BJ (cell line): ENCODE data around the gene CALD1. TPM values are rescaled to one million over a fixed set of nuclear protein-coding genes. Genes with fewer than 3 reads are reported as not detected.

Source experiments
- CTCF ChIA-PET: fragments of 350-600 bp; formaldehyde crosslinking; extraction: SDS; loops from one replicate; lab custom pipeline; 2021; ENCODE audit warnings: antibody characterized with exemption, inconsistent platforms; lab: Yijun Ruan, JAX
- POLR2A ChIA-PET: fragments of 300-600 bp; sonication (Branson Sonifier 250); formaldehyde crosslinking; extraction: SDS; loops from one replicate; lab custom pipeline; 2021; ENCODE audit warnings: antibody characterized with exemption; lab: Charles Lee
- DNase-seq: peaks from one replicate; pipeline ENCODE4 v3.0.0-alpha.2; 2011; ENCODE audit warnings: low read depth
- H3K27me3 ChIP-seq: 2 replicates; pipeline ENCODE4 v1.6.0; 2011; ENCODE audit warnings: low read length; ENCODE audit not compliant: control insufficient read depth, insufficient read depth
- H3K36me3 ChIP-seq: 2 replicates; pipeline ENCODE4 v1.5.1; 2011; ENCODE audit warnings: low read length; ENCODE audit not compliant: control insufficient read depth, insufficient read depth
- H3K4me3 ChIP-seq: 2 replicates; pipeline ENCODE4 v1.5.1; 2011; ENCODE audit warnings: low read depth, mild to moderate bottlenecking, control low read depth, low read length
- polyA plus RNA-seq: library from polyadenylated mRNA; depleted of rRNA; stranded (reverse); fragments of >200 nt; gene quantifications from 2 replicates; pipeline ENCODE4 v1.2.3, GENCODE V29; 2011
- TF ChIP-seq, protein P1 (sequence below): IDR thresholded peaks from 2 replicates; pipeline ENCODE4 v1.5.1; 2011; ENCODE audit warnings: low read depth, mild to moderate bottlenecking, control low read depth, inconsistent platforms, low read length, moderate library complexity; ENCODE audit not compliant: insufficient read depth

The CALD1 gene
- polyA plus RNA-seq, 1 experiment, result 1,629 TPM

DNA sequence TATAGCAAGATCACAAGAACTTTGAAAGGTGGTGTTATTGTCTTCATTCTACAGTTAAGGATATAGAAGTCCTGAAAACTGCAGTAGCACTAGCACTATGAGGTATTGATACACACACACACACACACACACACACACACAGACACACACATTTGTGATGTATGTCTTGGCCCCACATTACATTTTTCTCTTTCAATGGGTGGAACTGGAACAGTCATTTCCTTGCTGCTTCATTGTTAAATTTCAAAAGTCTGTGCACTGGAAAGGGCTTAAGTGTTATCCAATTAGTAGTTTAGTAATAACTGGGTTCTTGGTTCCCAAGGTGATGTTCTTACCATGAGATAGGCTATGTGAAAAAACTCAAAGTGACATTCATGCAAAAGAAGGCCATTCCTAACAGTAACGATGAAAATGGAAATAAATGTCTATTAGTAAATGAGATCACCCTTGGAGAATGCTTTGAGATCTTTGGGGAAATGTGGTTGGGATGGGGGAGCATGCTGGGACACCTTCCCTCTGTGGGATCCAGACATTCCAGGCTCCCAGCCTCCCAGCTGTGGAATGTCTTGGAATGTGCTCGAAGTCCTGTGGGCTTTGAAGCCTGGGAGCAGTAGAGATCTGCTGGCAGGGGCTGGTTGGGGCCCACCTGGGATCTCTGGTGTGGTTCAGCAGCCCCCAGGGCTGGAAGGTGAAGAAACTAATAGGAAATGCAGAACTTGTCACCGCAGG is 37.4 kb upstream of the CALD1 start:
- no peak overlapping the region for H3K4me3 ChIP-seq
- CTCF ChIA-PET, result interaction anchor here (0.7 to 2.0 kb wide), 5 partner anchors 13 to 245 kb away, joined by 3 to 9 read pairs (median 3); partner anchors contain the start of gene AGBL3
- POLR2A ChIA-PET, result interaction anchor here (1.0 to 1.5 kb wide), 4 partner anchors 37 to 49 kb away, joined by 3 to 9 read pairs (median 7); partner anchors contain the start of gene CALD1
- H3K27me3 ChIP-seq, result no peaks in the 10 kb centered on the region
- DNase-seq, result peak; percentile 77
- TF ChIP-seq, protein P1, sequence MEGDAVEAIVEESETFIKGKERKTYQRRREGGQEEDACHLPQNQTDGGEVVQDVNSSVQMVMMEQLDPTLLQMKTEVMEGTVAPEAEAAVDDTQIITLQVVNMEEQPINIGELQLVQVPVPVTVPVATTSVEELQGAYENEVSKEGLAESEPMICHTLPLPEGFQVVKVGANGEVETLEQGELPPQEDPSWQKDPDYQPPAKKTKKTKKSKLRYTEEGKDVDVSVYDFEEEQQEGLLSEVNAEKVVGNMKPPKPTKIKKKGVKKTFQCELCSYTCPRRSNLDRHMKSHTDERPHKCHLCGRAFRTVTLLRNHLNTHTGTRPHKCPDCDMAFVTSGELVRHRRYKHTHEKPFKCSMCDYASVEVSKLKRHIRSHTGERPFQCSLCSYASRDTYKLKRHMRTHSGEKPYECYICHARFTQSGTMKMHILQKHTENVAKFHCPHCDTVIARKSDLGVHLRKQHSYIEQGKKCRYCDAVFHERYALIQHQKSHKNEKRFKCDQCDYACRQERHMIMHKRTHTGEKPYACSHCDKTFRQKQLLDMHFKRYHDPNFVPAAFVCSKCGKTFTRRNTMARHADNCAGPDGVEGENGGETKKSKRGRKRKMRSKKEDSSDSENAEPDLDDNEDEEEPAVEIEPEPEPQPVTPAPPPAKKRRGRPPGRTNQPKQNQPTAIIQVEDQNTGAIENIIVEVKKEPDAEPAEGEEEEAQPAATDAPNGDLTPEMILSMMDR, result no peak
- no peaks in the 10 kb centered on the region for H3K36me3 ChIP-seq

DNA sequence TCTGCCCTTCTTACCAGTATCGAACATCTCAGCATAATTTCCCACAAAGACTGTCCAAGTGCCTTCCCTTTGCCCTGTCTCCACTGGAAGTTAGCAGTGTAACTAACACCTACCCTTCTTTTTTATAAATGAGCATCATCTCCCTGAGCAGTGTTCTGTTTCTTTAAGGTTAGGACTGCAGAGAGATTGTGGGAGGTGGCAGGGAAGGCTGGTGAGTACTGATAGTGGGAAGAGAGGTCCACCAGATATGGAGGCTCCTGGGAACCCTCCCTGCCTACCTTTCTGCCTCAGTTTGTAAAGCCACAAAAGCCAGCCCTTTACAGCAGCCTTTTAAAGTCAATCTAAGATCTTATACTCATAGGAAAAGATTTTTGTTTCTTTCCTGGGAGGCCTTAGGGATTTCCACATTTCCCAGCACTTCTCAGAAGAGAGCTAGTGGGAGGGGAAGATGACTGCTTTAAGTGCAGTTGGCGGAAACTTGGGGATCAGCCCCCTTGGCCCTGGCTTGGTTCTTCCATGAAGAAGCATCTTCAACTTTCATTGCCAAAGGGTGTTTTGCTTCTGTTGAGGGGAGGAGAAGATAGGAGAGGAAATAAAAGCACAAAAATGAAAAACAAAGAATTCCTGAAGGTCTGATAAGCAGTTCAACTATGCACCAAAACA is 36.6 kb upstream of the CALD1 start:
- CTCF ChIA-PET, result interaction anchor here (1.0 to 2.0 kb wide), 4 partner anchors 9 to 55 kb away, joined by 3 to 9 read pairs (median 4); no protein-coding TSS in a partner anchor
- H3K4me3 ChIP-seq, result no peak overlapping the region
- POLR2A ChIA-PET, result interaction anchor here (0.6 to 1.5 kb wide), 8 partner anchors 26 to 98 kb away, joined by 3 to 9 read pairs (median 4); partner anchors contain the start of gene CALD1

DNA sequence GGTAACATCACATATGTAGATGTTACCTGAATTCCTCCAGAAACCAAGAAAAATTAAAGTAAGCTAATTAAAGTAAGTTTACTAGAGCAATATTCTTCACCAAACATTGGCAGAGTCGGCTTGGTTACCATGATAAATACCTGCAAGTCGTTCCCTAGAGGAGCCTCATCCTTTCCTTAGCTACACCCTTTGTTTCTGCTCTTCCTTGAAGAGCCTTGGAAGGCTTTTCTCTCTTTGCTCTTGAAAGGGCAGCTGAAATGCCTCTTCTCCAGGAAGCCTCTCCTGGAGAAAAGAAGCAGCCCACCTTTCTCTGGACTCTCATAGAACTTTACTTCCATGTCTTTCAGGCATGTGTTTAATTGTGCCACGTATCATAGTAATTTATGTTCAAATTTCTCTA is 34.9 kb upstream of the CALD1 start:
- ChIA-PET POLR2A (no interaction called here), CTCF (interaction anchor here (0.7 to 3.0 kb wide), 6 partner anchors 11 to 1251 kb away, joined by 3 to 12 read pairs (median 4); no protein-coding TSS in a partner anchor)
- no peaks in the 10 kb centered on the region for H3K36me3 ChIP-seq
- no peak for DNase-seq
- TF ChIP-seq, protein P1, result no peak
- no peak overlapping the region for H3K4me3 ChIP-seq
- no peaks in the 10 kb centered on the region for H3K27me3 ChIP-seq

More for the DNA sequence above, 36.6 kb upstream of the CALD1 start:
- no peaks in the 10 kb centered on the region for H3K27me3 ChIP-seq
- TF ChIP-seq, protein P1, result no peak
- H3K36me3 ChIP-seq, result no peaks in the 10 kb centered on the region
- peak; percentile 87 for DNase-seq

DNA sequence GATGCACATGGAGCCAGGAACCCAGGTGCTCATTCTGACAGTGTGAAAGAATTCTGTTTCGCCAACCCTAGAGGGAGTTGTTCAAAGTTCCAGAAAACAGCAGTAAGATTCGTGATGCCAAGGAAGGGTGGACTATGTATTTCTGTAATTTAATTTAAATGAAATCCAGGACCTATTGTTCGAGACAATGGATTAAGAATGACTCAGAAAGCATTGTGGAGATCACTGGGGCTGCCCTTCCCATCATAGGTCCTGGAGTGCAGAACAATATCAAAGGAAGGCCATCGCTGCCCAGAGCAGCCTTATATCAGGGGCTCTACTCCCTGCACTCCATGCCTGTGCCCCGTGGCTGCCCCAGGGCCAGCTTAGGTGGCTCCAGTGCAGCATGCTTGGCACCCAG is 32.1 kb upstream of the CALD1 start:
- CTCF ChIA-PET, result interaction anchor here (1.2 to 1.6 kb wide), 4 partner anchors 23 to 55 kb away, joined by 3 to 6 read pairs (median 4); no protein-coding TSS in a partner anchor
- H3K36me3 ChIP-seq, result no peaks in the 10 kb centered on the region
- DNase-seq, result no peak
- no peak overlapping the region for H3K4me3 ChIP-seq
- POLR2A ChIA-PET, result no interaction called here
- H3K27me3 ChIP-seq, result no peaks in the 10 kb centered on the region
- TF ChIP-seq, protein P1, result no peak
